H1 (cell line): Measurements from ENCODE around the gene COL19A1. TPM values are rescaled to one million over a fixed set of nuclear protein-coding genes. Genes with fewer than 3 reads are reported as not detected.

ENCODE experiments used
- CTCF ChIA-PET: fragments of 300-600 bp; sonication (Branson Sonifier 250); formaldehyde crosslinking; loops from one replicate; lab custom pipeline; 2021; ENCODE audit not compliant: partially characterized antibody; lab: Charles Lee
- POLR2A ChIA-PET: fragments of 300-600 bp; sonication (Branson Sonifier 250); formaldehyde crosslinking; loops from one replicate; lab custom pipeline; 2021; ENCODE audit warnings: inconsistent platforms; ENCODE audit not compliant: partially characterized antibody; lab: Charles Lee
- DNase-seq, 2 experiments: peaks; one replicate each; pipeline versions ENCODE4 v3.0.0 to v3.0.0-alpha.2; 2010 to 2022; ENCODE audit warnings: low spot score in 2 of 2, low read depth in 1 of 2, mixed read lengths in 1 of 2
- FAIRE-seq: peaks from 2 replicates; lab custom pipeline; 2011; peaks lifted over from hg19 to GRCh38; lab: Jason Lieb, UNC
- H2AFZ ChIP-seq: 2 replicates; pipeline ENCODE4 v1.8.1; 2012; ENCODE audit warnings: low read length, inconsistent platforms
- H2AK5ac ChIP-seq: 2 replicates; pipeline ENCODE4 v1.6.1; 2013; ENCODE audit warnings: low read depth, low read length
- H2BK120ac ChIP-seq: replicated peaks from 2 replicates; pipeline ENCODE3; 2013; ENCODE audit warnings: low read depth, low read length, inconsistent platforms
- H2BK12ac ChIP-seq: 2 replicates; pipeline ENCODE4 v1.6.1; 2013; ENCODE audit warnings: low read depth, low read length
- H2BK15ac ChIP-seq: 2 replicates; pipeline ENCODE4 v1.6.1; 2013; ENCODE audit warnings: low read length
- H2BK20ac ChIP-seq: 2 replicates; pipeline ENCODE4 v1.6.1; 2013; ENCODE audit warnings: low read length
- H2BK5ac ChIP-seq: 2 replicates; pipeline ENCODE4 v1.6.1; 2013; ENCODE audit warnings: low read depth, low read length
- H3K14ac ChIP-seq: 2 replicates; pipeline ENCODE4 v1.6.1; 2013; ENCODE audit warnings: inconsistent platforms; ENCODE audit not compliant: insufficient read length
- H3K18ac ChIP-seq: 2 replicates; pipeline ENCODE4 v1.6.1; 2013; ENCODE audit warnings: low read length; ENCODE audit errors: extremely low read depth
- H3K23ac ChIP-seq: 2 replicates; pipeline ENCODE4 v1.6.1; 2013; ENCODE audit warnings: inconsistent platforms; ENCODE audit not compliant: insufficient read length
- H3K23me2 ChIP-seq: 2 replicates; pipeline ENCODE4 v1.6.1; 2013; ENCODE audit warnings: low read depth, low read length
- H3K27ac ChIP-seq: 2 replicates; pipeline ENCODE4 v1.6.1; 2011; ENCODE audit warnings: low read depth, low read length, inconsistent platforms
- H3K27me3 ChIP-seq, 4 experiments: replicated peaks in 1 of 4; 1 replicate in 1 of 4; 2 replicates in 3 of 4; pipeline versions ENCODE4 v1.6.1 to v1.8.1; 2011 to 2013; ENCODE audit warnings: low read length in 3 of 4, mild to moderate bottlenecking in 3 of 4, inconsistent platforms in 2 of 4, mixed read lengths in 2 of 4, moderate library complexity in 1 of 4; ENCODE audit not compliant: control insufficient read depth in 3 of 4, insufficient read depth in 3 of 4; ENCODE audit errors: extremely low read depth in 1 of 4
- H3K36me3 ChIP-seq, 4 experiments: 2 replicates each; pipeline versions ENCODE4 v1.6.1 to v1.8.1; 2011 to 2013; ENCODE audit warnings: mild to moderate bottlenecking in 4 of 4, low read length in 3 of 4, moderate library complexity in 2 of 4, control low read depth in 1 of 4, inconsistent platforms in 1 of 4; ENCODE audit not compliant: insufficient read depth in 4 of 4, control insufficient read depth in 2 of 4
- H3K4ac ChIP-seq: replicated peaks from 2 replicates; pipeline ENCODE3; 2013; ENCODE audit warnings: low read length, low read depth, mixed read lengths, inconsistent platforms; ENCODE audit not compliant: insufficient read length
- H3K4me1 ChIP-seq, 4 experiments: replicated peaks in 1 of 4; 1 replicate in 1 of 4; 2 replicates in 3 of 4; pipeline versions ENCODE4 v1.6.1 to v1.8.1; 2011 to 2013; ENCODE audit warnings: low read length in 3 of 4, inconsistent platforms in 2 of 4, mixed read lengths in 1 of 4; ENCODE audit not compliant: insufficient read depth in 4 of 4, control insufficient read depth in 3 of 4
- H3K4me2 ChIP-seq, 2 experiments: 2 replicates each; pipeline versions ENCODE4 v1.6.1 to v1.8.1; 2011 to 2013; ENCODE audit warnings: low read depth in 2 of 2, low read length in 2 of 2, control low read depth in 1 of 2, inconsistent platforms in 1 of 2, mild to moderate bottlenecking in 1 of 2; ENCODE audit not compliant: insufficient read depth in 1 of 2
- H3K4me3 ChIP-seq, 4 experiments: fragments of 200-600, 300-600 bp in 1 of 4; sonication (generic), shearing (Covaris generic), sonication (Bioruptor Twin) in 1 of 4; 2 replicates each; pipeline versions ENCODE4 v1.5.1 to v1.8.1; 2011 to 2016; ENCODE audit warnings: low read length in 4 of 4, low read depth in 3 of 4, control low read depth in 2 of 4, inconsistent platforms in 2 of 4, mild to moderate bottlenecking in 2 of 4, mixed read lengths in 1 of 4, moderate library complexity in 1 of 4; ENCODE audit not compliant: insufficient read depth in 2 of 4; ENCODE audit errors: extremely low read depth in 1 of 4
- H3K56ac ChIP-seq: replicated peaks from 2 replicates; pipeline ENCODE3; 2013; ENCODE audit warnings: low read depth, mild to moderate bottlenecking, mixed read lengths, low read length, inconsistent platforms; ENCODE audit not compliant: insufficient read length
- H3K79me1 ChIP-seq: 2 replicates; pipeline ENCODE4 v1.6.1; 2013; ENCODE audit warnings: low read depth, low read length, control low read depth
- H3K79me2 ChIP-seq, 2 experiments: 2 replicates each; pipeline versions ENCODE4 v1.6.1 to v1.8.1; 2012 to 2013; ENCODE audit warnings: low read length in 2 of 2, mild to moderate bottlenecking in 2 of 2, inconsistent platforms in 1 of 2; ENCODE audit not compliant: insufficient read depth in 2 of 2, control insufficient read depth in 1 of 2
- H3K9ac ChIP-seq, 4 experiments: replicated peaks in 1 of 4; 1 replicate in 1 of 4; 2 replicates in 3 of 4; pipeline versions ENCODE4 v1.6.1 to v1.8.1; 2011 to 2013; ENCODE audit warnings: low read depth in 3 of 4, low read length in 3 of 4, control low read depth in 2 of 4, mild to moderate bottlenecking in 2 of 4, moderate library complexity in 2 of 4, inconsistent platforms in 1 of 4; ENCODE audit errors: extremely low read depth in 1 of 4
- H3K9me3 ChIP-seq, 2 experiments: 2 replicates each; pipeline versions ENCODE4 v1.6.1 to v1.8.1; 2012 to 2013; ENCODE audit warnings: mild to moderate bottlenecking in 2 of 2, moderate library complexity in 2 of 2, control low read depth in 1 of 2, inconsistent platforms in 1 of 2, low read depth in 1 of 2, low read length in 1 of 2, mixed read lengths in 1 of 2; ENCODE audit not compliant: insufficient read depth in 2 of 2
- H4K20me1 ChIP-seq, 2 experiments: replicated peaks in 1 of 2; 2 replicates each; pipeline versions ENCODE3 to v1.8.1; 2011 to 2013; ENCODE audit warnings: inconsistent platforms in 2 of 2, low read length in 2 of 2, mild to moderate bottlenecking in 1 of 2; ENCODE audit not compliant: insufficient read depth in 2 of 2, control insufficient read depth in 1 of 2
- H4K5ac ChIP-seq: 2 replicates; pipeline ENCODE4 v1.6.1; 2013; ENCODE audit warnings: low read length, low read depth, mixed read lengths, inconsistent platforms; ENCODE audit not compliant: insufficient read length
- H4K8ac ChIP-seq: 2 replicates; pipeline ENCODE4 v1.8.0; 2013; ENCODE audit warnings: mild to moderate bottlenecking, moderate library complexity, low read length, inconsistent platforms; ENCODE audit not compliant: insufficient read depth; ENCODE audit errors: extremely low read depth
- H4K91ac ChIP-seq: replicated peaks from 2 replicates; pipeline ENCODE3; 2013; ENCODE audit warnings: low read length, mixed read lengths, inconsistent platforms; ENCODE audit not compliant: insufficient read length
- EGR1 ChIP-seq: IDR thresholded peaks from 2 replicates; pipeline ENCODE4 v1.6.1; 2011; ENCODE audit warnings: low read depth, low read length, borderline replicate concordance
- NRF1 ChIP-seq: IDR thresholded peaks from 2 replicates; pipeline ENCODE4 v1.6.1; 2011; ENCODE audit warnings: mild to moderate bottlenecking, low read depth, low read length, improper control_type of control experiment
- WGBS, 2 experiments: shearing (Covaris generic) in 1 of 2; methylation state at CpG; one replicate each; pipeline versions ENCODE4 v1.1.6 to v1.1.7; 2013 to 2015; ENCODE audit warnings: low lambda C conversion rate in 2 of 2, mixed read lengths in 2 of 2, inconsistent platforms in 1 of 2, low coverage in 1 of 2, missing lambda C conversion rate in 1 of 2; ENCODE audit not compliant: insufficient replicate concordance in 2 of 2, insufficient coverage in 1 of 2, insufficient read length in 1 of 2; ENCODE audit errors: extremely low coverage in 1 of 2, missing lambda C conversion rate in 1 of 2; 5-methylcytosine and 5-hydroxymethylcytosine counted together
- polyA plus RNA-seq, 7 experiments: library from polyadenylated mRNA; depleted of rRNA in 3 of 7; stranded (reverse) in 5 of 7; unstranded in 2 of 7; fragments of >200 nt in 5 of 7; fragments of 200-250 nt in 2 of 7; gene quantifications; 1 replicate in 5 of 7; 2 replicates in 1 of 7; 4 replicates in 1 of 7; pipeline versions ENCODE4 v1.2.1 to v1.2.3, GENCODE V29; 2011 to 2013; ENCODE audit warnings: missing spikeins in 2 of 7, mixed read lengths in 2 of 7
- total RNA-seq: library from RNA; stranded (reverse); fragmentation: NEBNext Ultra II Directional; extraction: Animal tissue kit (Norgen Biotek cat#: 25700); gene quantifications from 2 replicates; pipeline ENCODE4 v1.2.1, GENCODE V29; 2021

Gene COL19A1
- total and polyA plus RNA-seq, 2 of the 8 experiments (the other 6 are each of a cell fraction or from before 2014, with no cell fraction given) = not detected

DNA sequence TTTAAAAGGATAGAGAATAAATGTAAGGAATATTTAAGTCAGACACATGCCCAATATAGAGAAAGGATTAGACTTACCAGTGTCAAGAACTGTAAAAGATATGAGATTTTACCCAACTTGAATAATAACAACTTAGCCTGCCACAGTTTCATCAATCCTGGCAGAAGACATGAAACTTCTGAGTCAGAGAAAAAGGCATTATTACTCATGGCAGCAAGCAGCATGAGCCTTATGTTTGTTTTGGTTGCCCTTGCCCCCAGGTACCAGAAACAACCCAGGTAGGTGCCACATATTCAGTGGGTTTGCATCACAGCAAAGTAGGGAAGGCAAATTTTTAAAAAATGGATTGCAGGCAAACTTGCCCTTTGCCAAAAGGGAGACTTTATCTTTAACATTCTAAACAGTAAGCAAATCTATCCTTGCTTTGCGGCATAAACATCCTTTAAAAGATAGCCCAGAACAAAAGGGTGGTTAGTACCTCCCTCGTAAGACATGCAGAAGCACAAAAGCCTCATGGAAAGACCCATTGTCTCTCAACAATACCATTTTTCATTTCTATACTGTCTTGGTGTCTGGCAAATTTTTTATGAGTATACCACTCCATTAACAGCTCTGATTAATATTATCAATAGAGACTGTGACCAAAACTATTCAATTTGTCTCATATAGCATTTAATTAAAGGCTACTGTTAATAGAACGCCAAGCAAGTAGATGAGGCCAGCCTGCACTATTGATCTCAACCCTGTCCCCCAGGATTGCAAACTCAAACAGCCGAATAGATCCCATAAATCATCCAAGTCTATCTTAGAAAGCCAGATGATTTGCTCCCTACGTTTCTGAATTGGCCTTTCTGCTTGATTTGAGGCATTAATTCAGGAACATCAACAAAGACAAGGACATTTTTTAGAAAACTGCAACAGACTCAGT, 185.1 kb downstream of the COL19A1 start:
- H4K20me1 ChIP-seq = no peaks in the 10 kb centered on the region
- FAIRE-seq (no peak), DNase-seq (no peak)
- no peak overlapping the region for H2AK5ac ChIP-seq
- no peaks in the 10 kb centered on the region for H3K23me2 ChIP-seq
- no peak overlapping the region for H4K5ac ChIP-seq
- H2BK120ac ChIP-seq = no peak overlapping the region
- no peak overlapping the region for H3K4me3 ChIP-seq
- no peak overlapping the region for H4K8ac ChIP-seq
- no peak overlapping the region; the same call in 1 of the 2 replicates for H2AFZ ChIP-seq
- no peak overlapping the region for H3K23ac ChIP-seq
- no peak overlapping the region for H3K4ac ChIP-seq
- H2BK20ac ChIP-seq = no peak overlapping the region
- no peaks in the 10 kb centered on the region for H3K79me1 ChIP-seq
- POLR2A ChIA-PET = interaction anchor here (0.6 to 1.3 kb wide), 2 partner anchors 9 to 13 kb away, joined by 3 to 4 read pairs; no protein-coding TSS in a partner anchor
- TF ChIP-seq EGR1 (no peak), NRF1 (no peak)
- H3K27ac ChIP-seq = no peak overlapping the region
- CTCF ChIA-PET = interaction anchor here (1.1 kb wide), 1 partner anchor 13 kb away, joined by 4 read pairs; no protein-coding TSS in a partner anchor
- no peak overlapping the region for H3K56ac ChIP-seq
- no peaks in the 10 kb centered on the region for H3K79me2 ChIP-seq
- no peak overlapping the region for H2BK5ac ChIP-seq
- H4K91ac ChIP-seq = no peak overlapping the region
- H3K9ac ChIP-seq = no peak overlapping the region
- H2BK12ac ChIP-seq = no peak overlapping the region
- no peaks in the 10 kb centered on the region for H3K9me3 ChIP-seq
- no peak overlapping the region for H3K18ac ChIP-seq
- no peak overlapping the region for H3K4me2 ChIP-seq
- no peak overlapping the region for H3K14ac ChIP-seq
- no peak overlapping the region for H2BK15ac ChIP-seq
- no peaks in the 10 kb centered on the region for H3K36me3 ChIP-seq
- 93% methylated on average over 5 of the region's 5 CpGs; no CpG with 5 or more reads in 1 of the 2 experiments for WGBS, 2 experiments
- no peaks in the 10 kb centered on the region for H3K27me3 ChIP-seq
- no peaks in the 10 kb centered on the region; a peak in 1 of 7 replicates for H3K4me1 ChIP-seq
